ENCODE data around the gene PSME2.

DNA sequence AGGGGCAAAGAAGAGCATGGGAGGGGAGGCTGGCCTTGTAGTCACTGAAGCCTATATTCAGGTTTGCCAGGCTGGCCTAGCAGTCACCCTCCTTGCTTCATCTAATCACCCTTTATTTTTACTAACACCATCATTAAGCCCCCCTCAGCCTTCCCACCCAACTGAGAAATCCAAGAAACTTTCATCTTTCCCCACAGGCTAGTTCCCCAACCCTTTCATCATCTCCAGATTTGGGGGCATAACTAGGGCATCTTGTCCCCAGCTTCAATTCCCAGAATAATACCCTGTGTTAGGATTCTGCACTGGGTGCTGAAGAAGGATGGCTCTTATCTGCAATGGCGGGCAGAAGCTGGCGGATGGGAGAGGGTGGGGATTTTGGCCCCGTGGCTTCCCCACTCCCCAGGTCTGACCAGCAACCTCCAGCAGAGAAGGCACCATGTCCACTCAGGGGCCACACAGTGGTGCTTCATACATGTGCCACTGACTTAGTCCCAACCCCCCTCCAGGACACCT lies 45.4 kb downstream of the PSME2 start:
- TF ChIP-seq, protein P1, sequence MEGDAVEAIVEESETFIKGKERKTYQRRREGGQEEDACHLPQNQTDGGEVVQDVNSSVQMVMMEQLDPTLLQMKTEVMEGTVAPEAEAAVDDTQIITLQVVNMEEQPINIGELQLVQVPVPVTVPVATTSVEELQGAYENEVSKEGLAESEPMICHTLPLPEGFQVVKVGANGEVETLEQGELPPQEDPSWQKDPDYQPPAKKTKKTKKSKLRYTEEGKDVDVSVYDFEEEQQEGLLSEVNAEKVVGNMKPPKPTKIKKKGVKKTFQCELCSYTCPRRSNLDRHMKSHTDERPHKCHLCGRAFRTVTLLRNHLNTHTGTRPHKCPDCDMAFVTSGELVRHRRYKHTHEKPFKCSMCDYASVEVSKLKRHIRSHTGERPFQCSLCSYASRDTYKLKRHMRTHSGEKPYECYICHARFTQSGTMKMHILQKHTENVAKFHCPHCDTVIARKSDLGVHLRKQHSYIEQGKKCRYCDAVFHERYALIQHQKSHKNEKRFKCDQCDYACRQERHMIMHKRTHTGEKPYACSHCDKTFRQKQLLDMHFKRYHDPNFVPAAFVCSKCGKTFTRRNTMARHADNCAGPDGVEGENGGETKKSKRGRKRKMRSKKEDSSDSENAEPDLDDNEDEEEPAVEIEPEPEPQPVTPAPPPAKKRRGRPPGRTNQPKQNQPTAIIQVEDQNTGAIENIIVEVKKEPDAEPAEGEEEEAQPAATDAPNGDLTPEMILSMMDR (IDR thresholded peaks at IDR 0.05) = no peak
- TF ChIP-seq POLR2A (IDR thresholded peaks at IDR 0.05) = no peak
